GM18858 (cell line): ENCODE data around the gene FAM32A.
"Not testable (repeated sequence)": the region's sequence is repeated elsewhere in the genome, so short reads cannot be mapped to it uniquely, and the experiment has no call there.

Experiments used
- ATAC-seq: cut with Tn5 transposase; IDR thresholded peaks from one replicate; pipeline ENCODE4 v1.9.1; 2021; ENCODE audit not compliant: unreplicated experiment

Gene FAM32A

DNA sequence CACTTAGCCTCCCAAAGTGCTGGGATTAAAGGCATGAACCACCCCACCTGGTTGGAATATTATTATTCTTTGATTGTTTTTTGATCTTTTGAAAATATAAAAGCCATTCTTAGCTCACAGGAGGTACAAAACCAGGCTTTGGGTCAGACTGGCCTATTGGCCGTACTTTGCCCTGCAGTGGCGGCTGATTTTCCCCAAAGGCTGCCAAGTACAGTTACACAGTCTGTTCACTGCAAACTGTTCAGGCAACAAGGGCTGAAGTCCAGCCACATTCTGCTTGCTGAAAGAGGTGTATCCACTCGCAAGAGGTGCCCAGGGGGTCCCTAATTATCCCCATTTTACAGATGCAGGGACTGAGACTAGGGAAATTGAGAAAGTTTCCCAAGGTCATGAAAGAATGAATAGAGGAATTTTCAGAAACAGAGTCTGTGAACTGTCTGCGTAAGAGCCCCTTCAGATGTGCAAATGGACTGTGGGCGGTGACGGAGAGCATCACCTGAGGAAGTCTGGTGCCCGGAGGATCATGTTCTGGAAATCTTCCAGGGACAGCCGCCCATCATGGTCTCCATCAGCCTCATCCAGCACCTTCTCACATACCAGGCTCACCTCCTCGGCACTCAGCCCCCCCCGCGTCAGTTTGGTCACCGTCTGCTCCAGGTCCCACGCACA, 20.9 kb upstream of the FAM32A start:
- no peak for ATAC-seq

DNA sequence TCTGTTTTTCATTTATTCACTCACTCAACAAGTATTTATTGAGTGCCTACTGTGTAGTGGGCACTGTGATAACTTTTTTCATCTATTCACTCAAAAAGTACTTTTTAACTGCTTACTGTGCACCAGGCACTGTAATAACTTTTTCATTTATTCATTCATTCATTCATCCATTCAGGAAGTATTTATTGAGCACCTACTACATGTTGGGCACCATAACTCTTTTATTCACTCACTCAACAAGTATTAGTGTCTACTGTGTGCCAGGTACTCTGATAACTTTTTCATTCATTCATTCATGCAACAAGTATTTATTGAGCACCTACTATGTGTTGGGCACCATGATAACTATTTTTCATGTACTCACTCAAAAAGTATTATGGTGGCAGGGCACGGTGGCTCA, 18.8 kb upstream of the FAM32A start:
- no peak for ATAC-seq

DNA sequence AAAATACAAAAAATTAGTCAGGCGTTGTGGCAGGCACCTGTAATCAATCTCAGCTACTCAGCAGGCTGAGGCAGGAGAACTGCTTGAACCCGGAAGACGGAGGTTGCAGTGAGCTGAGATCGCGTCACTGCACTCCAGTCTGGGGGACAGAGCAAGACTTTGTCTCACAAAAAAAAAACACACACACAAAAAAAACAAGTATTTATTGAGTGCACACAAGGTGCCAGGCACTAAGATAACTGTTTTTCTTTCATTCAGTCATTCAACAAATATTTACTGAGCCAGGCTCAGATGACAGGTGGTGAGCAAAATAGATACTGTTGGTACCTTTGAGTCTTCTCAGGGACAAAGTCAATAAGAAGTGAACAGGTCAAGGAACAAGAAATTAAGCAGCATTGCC, 18.2 kb upstream of the FAM32A start:
- no peak for ATAC-seq

DNA sequence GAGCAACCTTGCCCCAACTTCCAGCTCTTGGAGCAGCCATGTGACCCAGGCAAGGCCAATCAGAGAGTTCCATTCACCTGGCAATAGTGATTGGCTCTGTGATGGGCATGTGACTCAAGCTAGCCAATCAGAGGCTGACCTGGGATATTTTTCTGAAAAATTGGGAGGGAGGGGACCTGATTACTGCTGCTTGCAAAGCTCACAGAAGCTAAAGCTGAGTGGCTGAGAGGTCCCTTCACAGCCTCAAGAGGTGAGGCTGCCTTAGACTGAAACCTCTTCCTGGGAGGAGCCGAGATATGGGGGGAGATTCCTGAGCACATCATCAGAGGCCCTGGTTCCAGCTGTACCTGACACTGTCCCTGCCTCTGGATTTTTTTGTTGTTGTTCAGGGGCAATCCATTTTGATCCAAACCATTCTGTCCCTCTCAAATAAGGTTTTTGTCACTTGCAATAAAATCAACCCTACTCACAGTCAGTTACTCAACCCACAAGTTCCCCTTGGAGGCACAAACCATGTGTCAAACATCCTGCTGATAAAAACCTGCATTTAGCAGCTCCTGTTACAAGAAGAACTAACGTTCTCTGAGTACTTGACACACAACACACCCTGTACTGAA, 16.6 kb upstream of the FAM32A start:
- ATAC-seq = no peak

DNA sequence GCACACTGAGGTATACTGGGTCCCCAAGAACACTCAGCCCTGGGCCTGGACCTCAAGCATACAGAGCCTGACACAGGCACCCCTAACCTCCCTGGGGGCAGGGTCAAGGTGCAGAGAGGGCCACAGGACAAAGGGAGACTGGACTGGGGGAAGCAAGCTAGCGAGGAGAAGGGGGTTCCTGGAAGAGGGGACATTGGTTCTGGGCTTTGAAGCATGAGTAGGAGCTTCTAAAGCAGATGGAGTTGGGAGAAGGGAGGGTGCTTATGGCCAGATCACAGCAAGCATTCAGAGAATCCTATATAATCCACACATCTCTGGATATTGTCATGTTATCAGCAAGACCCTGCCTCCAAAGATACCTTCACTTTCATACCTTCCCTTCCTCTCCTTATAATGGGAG, 15.1 kb upstream of the FAM32A start:
- no peak for ATAC-seq

DNA sequence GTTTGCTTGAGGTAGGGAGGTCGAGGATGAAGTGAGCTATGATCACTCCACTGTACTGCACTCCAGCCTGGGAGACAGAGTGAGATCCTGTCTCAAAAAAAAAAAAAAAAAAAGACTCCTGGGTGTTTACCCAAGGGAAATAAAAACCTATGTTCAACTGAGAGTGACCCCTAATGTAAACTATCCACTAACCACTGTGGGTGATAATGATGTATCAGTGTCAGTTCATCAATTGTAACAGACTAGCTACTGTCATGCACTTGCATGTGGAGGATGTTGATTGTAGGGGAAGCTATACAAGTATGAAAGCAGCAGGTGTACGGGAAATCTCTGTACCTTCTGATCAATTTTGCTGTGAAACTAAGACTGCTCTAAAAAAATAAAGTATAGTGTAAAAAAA, 9.3 kb upstream of the FAM32A start:
- ATAC-seq = no peak

DNA sequence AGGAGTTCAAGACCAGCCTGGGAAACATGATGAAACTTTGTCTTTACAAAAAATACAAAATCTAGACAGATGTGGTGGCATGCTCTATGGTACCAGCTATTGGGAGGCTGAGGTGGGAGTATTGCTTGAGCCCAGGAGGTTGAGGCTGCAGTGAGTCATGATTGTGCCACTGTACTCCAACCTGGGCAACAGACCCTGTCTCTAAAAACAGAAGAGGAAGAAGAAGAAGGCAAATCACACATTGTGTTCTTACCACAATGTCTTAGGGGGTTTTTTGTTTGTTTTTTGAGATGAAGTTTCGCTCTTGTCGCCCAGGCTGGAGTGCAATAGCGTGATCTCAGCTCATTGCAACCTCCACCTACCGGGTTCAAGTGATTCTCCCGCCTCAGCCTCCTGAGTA, 6.3 kb upstream of the FAM32A start:
- not testable (repeated sequence) for ATAC-seq

DNA sequence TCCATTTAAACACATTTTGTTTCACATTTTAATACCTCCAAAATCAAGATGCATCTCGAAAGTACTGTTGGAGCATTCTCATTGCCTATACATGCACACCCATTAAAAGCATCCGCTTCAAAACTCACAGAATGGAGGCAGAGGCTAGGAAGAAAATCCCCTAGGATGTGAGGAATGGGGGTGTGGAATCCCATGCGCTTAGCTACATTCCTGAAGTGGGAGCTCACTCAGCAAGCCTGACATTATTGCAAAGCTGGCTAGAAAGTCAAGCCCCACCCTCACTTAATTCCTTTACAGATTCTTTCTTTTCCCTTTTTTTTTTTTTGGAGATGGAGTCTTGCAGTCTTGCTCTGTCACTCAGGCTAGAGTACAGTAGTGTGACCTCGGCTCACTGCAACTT, 4.6 kb upstream of the FAM32A start:
- no peak for ATAC-seq

DNA sequence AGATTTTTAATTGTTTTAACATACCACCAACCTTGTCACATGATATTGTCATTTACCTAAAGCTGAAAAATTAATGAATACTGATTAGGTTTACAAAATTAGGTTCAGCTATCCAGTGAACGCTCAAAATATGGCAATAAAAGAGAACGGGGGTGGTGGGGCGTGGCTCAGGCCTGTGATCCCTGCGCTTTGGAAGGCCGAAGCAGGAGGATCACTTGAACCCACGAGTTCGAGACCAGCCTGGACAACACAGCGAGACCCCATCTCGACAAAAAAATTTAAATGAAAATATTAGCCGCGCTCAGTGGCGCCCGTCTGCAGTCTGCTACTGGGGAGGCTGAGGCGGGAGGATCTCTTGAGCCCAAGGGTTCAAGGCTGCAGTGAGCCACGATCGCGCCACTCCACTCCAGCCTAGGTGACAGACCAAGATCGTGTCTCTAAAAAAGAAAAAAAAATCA, 516 bp upstream of the FAM32A start:
- no peak for ATAC-seq

DNA sequence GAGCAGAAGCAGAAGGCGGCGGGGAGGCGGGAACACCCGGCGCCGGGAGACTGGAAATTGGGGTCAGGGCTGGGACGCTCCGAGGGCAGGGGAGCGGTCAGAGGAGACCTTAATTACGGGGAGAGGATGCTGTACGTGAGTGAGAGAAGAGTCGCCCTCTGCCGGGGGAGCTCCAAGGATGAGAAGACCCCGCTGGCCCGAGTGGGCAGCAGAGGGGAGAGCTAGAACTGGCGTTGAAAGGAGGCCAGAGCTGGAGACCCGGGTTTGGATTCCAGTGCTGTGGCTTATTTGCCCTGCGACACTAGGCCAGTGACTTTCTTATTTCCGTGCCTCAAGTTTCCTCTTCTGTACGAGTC, 536 bp downstream of the FAM32A start:
- no peak for ATAC-seq

DNA sequence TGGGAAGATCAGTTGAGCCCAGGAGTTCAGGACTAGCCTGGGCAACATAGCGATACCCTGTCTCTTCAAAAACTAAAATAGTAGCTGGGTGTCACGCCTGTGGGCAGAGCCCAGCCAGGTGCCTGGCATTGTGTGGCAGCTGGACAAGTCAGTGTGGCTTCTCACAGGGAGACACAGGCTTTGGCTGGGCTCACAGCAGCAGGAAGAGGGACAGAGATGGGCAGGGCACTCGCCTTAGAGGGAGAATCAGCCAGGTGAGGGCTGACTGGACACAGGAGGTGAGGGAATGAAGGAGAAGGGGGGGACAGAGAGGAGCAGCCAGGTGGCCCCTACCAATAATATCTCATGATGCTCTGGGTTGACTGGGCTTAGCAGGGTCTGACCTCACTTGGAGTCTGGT, 3.3 kb downstream of the FAM32A start:
- ATAC-seq = no peak

DNA sequence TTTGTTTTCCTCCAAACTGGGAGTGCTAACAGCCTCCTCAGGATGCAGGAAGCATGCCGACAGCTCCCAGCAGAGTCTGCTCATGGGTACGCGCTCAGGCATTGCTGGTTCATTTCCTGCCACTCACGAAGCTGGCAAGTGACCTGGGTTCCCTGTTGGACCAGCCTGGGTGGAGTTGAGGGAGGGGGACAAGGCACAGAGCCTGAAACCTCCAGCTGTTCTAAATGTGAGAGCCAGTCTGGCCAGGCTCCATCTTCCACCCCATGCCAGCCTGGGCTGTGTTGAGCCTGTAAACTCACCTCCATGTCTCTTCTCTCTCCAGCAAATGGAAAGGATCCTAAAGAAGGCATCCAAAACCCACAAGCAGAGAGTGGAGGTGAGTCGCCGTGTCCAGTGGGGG, 5.0 kb downstream of the FAM32A start:
- no peak for ATAC-seq

DNA sequence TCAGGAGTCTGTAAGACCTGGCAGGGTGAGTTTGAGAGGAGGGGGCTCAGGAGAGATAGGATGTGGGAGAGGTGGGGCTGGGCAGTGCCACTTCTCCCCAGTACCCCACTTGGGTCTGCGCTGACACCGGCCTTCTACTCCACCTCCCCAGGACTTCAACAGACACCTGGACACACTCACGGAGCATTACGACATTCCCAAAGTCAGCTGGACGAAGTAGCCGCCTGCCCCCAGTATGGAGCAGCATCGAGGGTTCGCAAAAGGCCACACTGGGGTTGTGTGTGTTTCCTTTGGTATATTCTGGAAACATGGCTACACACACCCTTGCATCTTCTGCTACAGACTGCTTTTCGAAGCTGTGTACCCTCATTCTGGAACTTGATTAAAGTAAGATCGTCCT, 5.5 kb downstream of the FAM32A start:
- no peak for ATAC-seq

DNA sequence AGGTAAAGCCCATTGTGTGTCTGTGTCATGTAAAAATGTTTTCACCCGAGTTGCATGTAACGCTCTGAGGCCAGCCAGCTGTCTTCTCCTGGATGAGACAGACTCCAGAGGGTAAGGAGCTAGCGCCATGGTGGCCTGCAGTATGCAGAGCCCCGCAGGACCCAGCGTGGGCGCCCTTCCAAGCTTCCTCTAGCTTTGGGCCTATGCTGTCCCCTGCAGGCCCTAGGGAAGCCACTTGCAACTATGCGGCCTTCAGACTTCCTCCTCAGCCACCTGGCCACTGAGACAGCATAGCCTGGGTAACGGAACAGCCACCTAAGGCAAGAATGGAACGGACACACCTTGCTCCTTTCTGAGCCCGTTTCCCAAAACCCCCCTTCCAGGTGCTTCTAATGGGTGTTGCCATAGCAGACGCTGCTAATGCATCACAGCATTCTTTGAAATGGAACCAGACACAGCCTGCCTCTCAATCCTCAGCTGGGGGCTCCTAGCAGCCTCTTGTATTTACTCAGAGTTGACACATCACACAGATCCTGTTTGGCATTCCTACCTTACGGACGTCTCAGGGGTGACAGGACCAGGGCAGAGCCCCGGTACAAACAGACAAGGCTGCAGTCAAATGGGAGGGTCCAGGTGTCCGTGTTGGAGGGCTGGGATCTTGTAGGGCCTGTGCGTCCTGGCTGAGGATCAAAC, 6.2 kb downstream of the FAM32A start:
- ATAC-seq = no peak

DNA sequence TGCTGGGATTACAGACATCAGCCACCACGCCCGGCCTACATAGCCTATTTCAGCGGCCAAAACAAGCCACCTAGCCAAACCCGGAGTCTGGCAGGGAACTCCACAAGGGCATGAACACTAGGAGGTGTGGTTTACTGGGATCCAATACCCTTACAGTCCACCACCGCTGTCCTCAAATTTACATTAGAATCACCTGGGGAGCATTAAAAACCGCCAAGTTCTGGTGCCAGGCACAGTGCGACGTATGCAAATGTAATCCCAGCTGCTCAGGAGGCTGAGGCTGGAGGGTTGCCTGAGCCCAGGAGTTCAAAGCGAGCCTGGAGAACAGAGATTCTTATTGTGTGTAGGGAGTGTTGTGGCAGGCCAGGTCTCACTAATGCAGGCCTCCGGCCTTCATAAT, 8.3 kb downstream of the FAM32A start:
- ATAC-seq = no peak

DNA sequence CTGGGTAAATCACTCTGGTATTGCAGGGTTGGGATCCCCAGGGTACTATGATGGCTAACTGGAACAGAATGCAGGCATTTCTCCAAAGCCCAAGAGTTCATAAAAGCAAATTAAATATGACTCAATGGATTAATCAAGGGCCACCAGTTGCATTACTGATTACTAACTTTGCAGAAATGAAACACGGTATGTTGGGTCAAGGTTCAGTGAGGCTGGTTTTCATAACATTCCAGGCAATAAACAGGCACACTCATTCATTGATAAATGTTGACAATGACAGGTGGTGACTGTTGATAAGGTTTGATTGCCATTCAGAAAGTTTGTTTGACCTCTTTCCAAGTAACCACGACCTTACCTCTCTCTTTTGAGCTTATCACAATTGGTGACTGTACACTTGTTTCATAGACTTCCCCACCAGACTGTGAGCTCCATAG, 12.0 kb downstream of the FAM32A start:
- no peak for ATAC-seq

DNA sequence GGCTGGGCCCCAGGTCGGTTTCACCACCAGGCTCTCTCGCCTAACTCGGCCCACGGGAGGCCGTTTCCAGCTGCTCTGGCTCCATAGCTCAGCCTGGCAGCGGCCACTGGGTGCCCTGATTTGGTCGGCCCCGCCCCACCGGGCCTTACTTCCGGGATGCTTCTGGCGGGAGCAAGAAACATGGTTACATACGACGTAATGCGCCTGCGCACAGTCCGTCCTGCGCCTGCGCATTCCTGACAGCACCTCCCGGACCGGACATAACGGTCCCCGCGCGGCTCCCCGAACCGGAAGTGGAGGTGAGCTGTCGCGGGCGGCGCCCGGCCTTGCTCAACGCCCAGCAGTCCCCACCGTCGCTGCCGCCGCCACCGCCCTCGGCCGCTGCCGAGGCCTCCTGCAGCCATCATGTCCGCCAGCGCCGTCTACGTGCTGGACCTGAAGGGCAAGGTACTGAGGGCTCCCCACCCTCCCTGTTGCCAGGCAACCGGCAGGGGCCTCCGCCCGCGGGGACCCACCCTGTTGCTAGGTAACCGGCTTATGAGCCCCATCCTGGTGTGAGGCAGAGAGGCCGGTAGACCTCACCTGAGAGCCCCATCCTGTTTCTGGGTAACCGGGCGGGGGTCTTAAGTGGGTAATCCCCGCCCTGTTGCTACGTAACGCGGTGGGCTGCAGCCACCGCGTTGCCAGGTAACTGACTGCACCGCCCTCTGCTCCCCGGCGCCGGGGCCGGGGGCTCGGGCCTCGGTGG, 12.6 kb downstream of the FAM32A start, which contains the start of gene AP1M1:
TSS of gene AP1M1 (plus strand) at position 290 of the 748 bp plus-strand sequence. CDS start at position 406, 116 bp downstream.
- ATAC-seq = peak; percentile 73

DNA sequence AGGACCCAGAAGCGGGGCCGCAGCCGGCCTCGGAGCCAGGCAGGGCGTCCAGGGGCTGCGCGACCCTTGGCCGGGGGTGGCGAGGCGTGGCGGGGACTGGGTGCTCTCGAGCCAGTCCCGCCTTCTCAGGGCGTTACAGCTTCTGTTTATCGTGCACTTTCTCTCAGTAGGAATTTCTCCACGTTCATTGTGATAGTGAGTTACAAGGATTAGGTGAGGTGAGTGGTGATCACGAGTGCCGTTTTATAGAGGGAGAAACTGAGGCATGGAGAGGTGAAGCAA, 13.1 kb downstream of the FAM32A start:
- ATAC-seq = no peak

DNA sequence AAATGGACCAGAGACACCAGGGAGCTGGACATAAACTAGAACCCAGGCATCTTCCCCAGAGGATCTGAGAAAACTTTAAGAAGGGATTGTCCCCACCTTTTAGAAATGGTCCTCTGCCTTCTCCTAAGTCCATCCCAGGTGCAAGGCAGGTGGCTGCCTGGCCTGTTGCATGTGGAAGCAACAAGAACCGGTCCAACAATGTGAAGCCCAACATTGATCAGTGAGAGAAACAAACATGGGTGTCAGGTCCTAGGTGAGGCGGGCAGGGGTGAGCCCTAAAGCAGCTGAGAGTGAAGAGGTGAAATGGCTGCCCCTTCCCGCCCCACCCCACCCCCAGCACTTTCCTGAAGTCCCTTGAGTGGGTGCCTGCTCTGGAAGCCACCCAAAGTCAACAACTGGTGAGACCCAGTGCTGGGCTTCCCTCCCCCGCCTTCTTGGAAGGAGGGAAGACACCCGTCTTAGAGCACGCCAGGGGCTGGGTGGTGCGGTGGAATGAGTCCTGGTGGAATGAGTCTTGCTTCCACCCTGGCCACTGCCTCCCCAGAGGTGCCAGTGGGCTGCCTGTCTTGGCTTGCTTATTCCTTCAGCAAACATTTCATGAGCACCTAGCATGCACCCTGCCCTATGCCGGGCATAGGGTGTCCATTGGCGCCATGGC, 14.2 kb downstream of the FAM32A start:
- ATAC-seq = no peak

DNA sequence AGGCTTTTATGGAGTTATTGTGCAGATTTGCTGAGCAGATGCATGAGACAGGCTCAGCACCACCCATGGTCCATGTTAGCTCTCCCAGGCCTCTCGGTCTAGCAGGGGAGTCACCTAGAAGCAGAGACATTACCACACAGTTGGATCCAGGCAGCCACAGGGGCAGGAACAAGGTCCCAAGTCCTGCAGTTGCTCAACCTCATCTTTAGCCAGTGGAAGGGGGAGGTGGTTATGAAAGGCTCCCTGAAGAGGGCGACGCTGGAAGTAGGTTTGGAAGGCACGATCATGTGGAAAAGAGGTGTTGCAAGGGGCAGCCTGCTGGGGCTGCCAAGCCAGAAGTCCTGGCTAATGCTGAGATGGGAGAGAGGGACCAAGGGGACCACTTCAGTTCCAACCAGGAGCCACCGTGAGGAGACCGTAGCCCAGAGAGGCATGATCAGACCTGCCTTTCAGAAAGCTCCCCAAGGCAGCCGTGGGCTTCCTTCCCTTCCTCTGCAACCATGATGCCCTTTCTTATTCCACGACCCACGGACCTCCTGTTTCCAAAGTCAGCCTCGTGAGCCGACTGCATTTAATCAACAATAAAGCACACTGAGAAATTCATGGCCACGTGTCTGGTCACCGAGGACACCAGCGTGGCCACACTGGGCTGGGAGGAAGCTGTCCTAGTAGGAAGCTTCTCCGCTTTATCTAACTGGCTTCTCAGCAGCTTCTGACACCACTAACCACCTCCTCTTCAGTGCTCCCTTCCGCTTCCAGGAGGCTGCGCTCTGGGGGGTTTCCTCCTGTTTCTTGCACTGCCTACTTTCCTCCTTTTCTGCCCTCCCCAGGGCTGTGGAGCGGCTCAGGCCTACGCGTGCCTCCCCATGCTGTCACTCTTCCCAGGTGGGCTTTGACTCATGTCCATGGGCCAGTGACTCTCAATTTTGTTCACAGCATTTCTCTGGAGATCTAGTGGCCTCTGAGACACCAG, 15.1 kb downstream of the FAM32A start:
- ATAC-seq = no peak
